Measurements from ENCODE around the gene LYPD1. TPM values are rescaled to one million over a fixed set of nuclear protein-coding genes. Genes with fewer than 3 reads are reported as not detected.

The LYPD1 gene
- total RNA-seq, 2 donors from 2014 or later = 0.28 TPM; not detected in 1

- Histone ChIP-seq H3K4me3 (no peak overlapping the region), H3K4me1 (ENCODE audit: control insufficient read depth in 1 of 2, low read depth in 2 of 2) (no peaks in the 10 kb centered on the region), H3K9me3 (no peaks in the 10 kb centered on the region), H3K27me3 (replicated peaks; ENCODE audit: insufficient read depth) (no peaks in the 10 kb centered on the region), H3K27ac (no peak overlapping the region), H3K36me3 (no peaks in the 10 kb centered on the region)
- ATAC-seq (ENCODE audit: insufficient number of reproducible peaks, low FRiP score, low read depth) (no peak), DNase-seq (ENCODE audit: low spot score) (no peak)
- TF ChIP-seq, protein P1, sequence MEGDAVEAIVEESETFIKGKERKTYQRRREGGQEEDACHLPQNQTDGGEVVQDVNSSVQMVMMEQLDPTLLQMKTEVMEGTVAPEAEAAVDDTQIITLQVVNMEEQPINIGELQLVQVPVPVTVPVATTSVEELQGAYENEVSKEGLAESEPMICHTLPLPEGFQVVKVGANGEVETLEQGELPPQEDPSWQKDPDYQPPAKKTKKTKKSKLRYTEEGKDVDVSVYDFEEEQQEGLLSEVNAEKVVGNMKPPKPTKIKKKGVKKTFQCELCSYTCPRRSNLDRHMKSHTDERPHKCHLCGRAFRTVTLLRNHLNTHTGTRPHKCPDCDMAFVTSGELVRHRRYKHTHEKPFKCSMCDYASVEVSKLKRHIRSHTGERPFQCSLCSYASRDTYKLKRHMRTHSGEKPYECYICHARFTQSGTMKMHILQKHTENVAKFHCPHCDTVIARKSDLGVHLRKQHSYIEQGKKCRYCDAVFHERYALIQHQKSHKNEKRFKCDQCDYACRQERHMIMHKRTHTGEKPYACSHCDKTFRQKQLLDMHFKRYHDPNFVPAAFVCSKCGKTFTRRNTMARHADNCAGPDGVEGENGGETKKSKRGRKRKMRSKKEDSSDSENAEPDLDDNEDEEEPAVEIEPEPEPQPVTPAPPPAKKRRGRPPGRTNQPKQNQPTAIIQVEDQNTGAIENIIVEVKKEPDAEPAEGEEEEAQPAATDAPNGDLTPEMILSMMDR (IDR thresholded peaks at IDR 0.05) = no peak
Measured at GRCh38 chr2:132632000-132632649, 37.9 kb downstream of the LYPD1 start.

DNA sequence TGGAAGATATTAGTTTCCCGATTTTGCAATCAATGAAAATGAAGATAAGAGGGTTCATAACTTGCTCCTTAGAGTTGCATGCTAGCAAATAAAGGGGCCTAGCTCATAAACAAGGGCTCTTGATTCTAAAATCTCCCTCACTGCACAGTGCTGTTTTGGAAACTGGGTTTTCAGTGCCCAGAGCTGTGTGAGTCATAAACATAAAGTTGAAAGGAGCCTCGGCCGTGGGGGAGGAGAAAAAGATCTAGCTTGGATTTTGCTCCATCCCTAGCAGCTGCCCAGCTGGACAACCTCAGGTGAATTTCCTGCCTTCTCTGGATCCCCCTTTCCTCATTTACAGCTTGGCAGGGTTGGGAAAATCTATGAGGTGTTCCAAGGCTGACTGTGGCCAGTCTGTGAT lies 42.5 kb downstream of the LYPD1 start:
- no peaks in the 10 kb centered on the region for H3K27me3 ChIP-seq (replicated peaks; ENCODE audit: insufficient read depth)
- H3K36me3 ChIP-seq = no peaks in the 10 kb centered on the region
- no peak overlapping the region for H3K4me3 ChIP-seq
- H3K27ac ChIP-seq = no peak overlapping the region
- no peaks in the 10 kb centered on the region for H3K9me3 ChIP-seq
- ATAC-seq (ENCODE audit: insufficient number of reproducible peaks, low FRiP score, low read depth) (no peak), DNase-seq (ENCODE audit: low spot score) (no peak)
- no peaks in the 10 kb centered on the region for H3K4me1 ChIP-seq (ENCODE audit: control insufficient read depth in 1 of 2, low read depth in 2 of 2)
- TF ChIP-seq, protein P1 (IDR thresholded peaks at IDR 0.05) = no peak

- Histone ChIP-seq H3K4me1 (ENCODE audit: control insufficient read depth in 1 of 2, low read depth in 2 of 2) (no peaks in the 10 kb centered on the region), H3K4me3 (no peak overlapping the region), H3K27ac (no peak overlapping the region), H3K36me3 (no peaks in the 10 kb centered on the region), H3K9me3 (no peaks in the 10 kb centered on the region), H3K27me3 (replicated peaks; ENCODE audit: insufficient read depth) (no peaks in the 10 kb centered on the region)
- TF ChIP-seq, protein P1 (IDR thresholded peaks at IDR 0.05) = no peak
- DNase-seq (ENCODE audit: low spot score) (no peak), ATAC-seq (ENCODE audit: insufficient number of reproducible peaks, low FRiP score, low read depth) (no peak)
Measured at GRCh38 chr2:132623096-132623839, 46.7 kb downstream of the LYPD1 start.

DNA sequence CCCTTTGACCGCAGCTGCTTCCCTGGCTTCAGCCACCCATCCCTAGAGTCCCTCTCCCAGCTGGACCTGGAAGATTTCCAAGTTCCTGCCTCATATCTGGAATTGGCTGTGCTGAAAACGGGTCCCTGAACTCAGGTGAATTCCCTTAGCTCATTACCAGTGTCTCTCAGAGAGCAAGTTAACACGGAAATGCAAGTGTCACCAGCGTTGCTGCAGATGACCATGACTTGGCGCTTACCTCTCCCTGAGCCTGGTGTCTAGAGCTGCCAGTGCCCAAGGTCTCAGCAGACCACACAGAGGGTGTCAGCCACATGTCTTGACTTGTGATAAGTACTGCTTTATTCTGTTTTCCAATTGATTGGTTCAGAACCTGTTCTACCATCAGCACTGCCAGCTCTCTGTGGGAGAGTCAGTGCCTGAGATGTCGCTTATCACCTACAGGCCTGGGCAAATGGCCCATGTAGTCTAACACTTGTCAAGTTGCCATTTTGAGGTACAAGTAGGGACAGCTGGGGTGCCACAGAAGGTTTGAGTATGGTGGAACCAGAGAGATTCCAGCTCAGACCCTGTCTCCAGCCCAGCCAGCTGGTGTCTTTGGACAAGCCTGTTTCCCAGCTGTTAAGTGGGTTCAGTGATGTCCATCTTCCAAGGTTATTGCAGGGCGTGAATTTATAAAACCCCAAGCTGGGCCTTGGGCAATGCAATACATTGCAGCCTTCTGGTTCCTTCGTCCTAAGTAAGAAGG lies 48.7 kb downstream of the LYPD1 start:
- TF ChIP-seq, protein P1 (IDR thresholded peaks at IDR 0.05) = no peak
- Histone ChIP-seq H3K9me3 (no peaks in the 10 kb centered on the region), H3K4me1 (ENCODE audit: control insufficient read depth in 1 of 2, low read depth in 2 of 2) (no peaks in the 10 kb centered on the region), H3K36me3 (no peaks in the 10 kb centered on the region), H3K27ac (no peak overlapping the region), H3K4me3 (no peak overlapping the region), H3K27me3 (replicated peaks; ENCODE audit: insufficient read depth) (no peaks in the 10 kb centered on the region)
- no peak for ATAC-seq (ENCODE audit: insufficient number of reproducible peaks, low FRiP score, low read depth)
- DNase-seq (ENCODE audit: low spot score) = no peak

DNA sequence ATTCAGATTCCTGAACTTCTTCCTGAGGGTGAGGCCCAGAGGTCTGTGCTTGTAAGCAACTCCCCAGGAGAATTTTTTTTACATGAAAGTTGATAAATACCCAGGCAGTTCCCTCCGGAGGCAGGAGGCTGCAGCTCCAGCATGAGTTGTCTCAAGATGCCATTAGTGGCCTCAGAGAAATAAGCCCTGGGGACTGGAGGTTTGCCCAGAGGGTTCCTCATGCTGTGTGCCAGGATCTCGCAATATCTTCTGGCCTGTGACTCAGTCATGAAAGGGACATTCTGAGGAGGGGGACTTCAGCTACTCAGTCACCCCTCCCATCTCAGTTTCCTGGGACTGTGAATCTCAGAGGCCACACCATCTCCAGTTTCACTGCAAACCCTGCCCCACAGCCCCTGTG lies 49.9 kb downstream of the LYPD1 start:
- H3K27me3 ChIP-seq (replicated peaks; ENCODE audit: insufficient read depth) = no peaks in the 10 kb centered on the region
- no peak for DNase-seq (ENCODE audit: low spot score)
- H3K4me1 ChIP-seq (ENCODE audit: control insufficient read depth in 1 of 2, low read depth in 2 of 2) = no peaks in the 10 kb centered on the region
- TF ChIP-seq, protein P1 (IDR thresholded peaks at IDR 0.05) = no peak
- H3K27ac ChIP-seq = no peak overlapping the region
- ATAC-seq (ENCODE audit: insufficient number of reproducible peaks, low FRiP score, low read depth) = no peak
- no peak overlapping the region for H3K4me3 ChIP-seq
- no peaks in the 10 kb centered on the region for H3K36me3 ChIP-seq
- H3K9me3 ChIP-seq = no peaks in the 10 kb centered on the region
